Trophoblast cell (in vitro differentiated cells and primary cell): Measurements from ENCODE around the gene CEMIP.

Experiments
- DNase-seq, 2 donors: peaks; one replicate each; pipeline ENCODE4 v3.0.0-alpha.2; 2016
- H2AFZ ChIP-seq: 2 replicates; pipeline ENCODE4 v1.6.1; 2013; ENCODE audit warnings: low read length, moderate library complexity, mild to moderate bottlenecking; ENCODE audit not compliant: insufficient read depth, poor library complexity
- H2AK5ac ChIP-seq: 2 replicates; pipeline ENCODE4 v1.6.1; 2013; ENCODE audit warnings: mild to moderate bottlenecking, low read length
- H2BK120ac ChIP-seq: 2 replicates; pipeline ENCODE4 v1.6.1; 2013; ENCODE audit warnings: low read length, mild to moderate bottlenecking, moderate library complexity; ENCODE audit not compliant: insufficient read depth, poor library complexity
- H2BK12ac ChIP-seq: 2 replicates; pipeline ENCODE4 v1.6.1; 2013; ENCODE audit warnings: mild to moderate bottlenecking, low read length, moderate library complexity
- H2BK5ac ChIP-seq: 2 replicates; pipeline ENCODE4 v1.6.1; 2013; ENCODE audit warnings: low read length, low read depth, moderate library complexity, mild to moderate bottlenecking; ENCODE audit not compliant: poor library complexity
- H3K14ac ChIP-seq: 2 replicates; pipeline ENCODE4 v1.6.1; 2013; ENCODE audit warnings: mild to moderate bottlenecking, low read length
- H3K18ac ChIP-seq: 2 replicates; pipeline ENCODE4 v1.6.1; 2013; ENCODE audit warnings: mild to moderate bottlenecking, low read length
- H3K23ac ChIP-seq: 2 replicates; pipeline ENCODE4 v1.6.1; 2013; ENCODE audit warnings: low read length
- H3K27ac ChIP-seq: 2 replicates; pipeline ENCODE4 v1.5.1; 2013; ENCODE audit warnings: low read depth, mild to moderate bottlenecking, inconsistent platforms, low read length, moderate library complexity
- H3K27me3 ChIP-seq: 2 replicates; pipeline ENCODE4 v1.6.1; 2013; ENCODE audit warnings: inconsistent platforms, mild to moderate bottlenecking, low read length, moderate library complexity; ENCODE audit not compliant: insufficient read depth
- H3K36me3 ChIP-seq, 2 experiments: 1 replicate in 1 of 2; 2 replicates in 1 of 2; pipeline ENCODE4 v1.6.1; 2013; ENCODE audit warnings: low read length in 2 of 2, mild to moderate bottlenecking in 2 of 2, moderate library complexity in 1 of 2; ENCODE audit not compliant: insufficient read depth in 2 of 2, control insufficient read depth in 1 of 2
- H3K4ac ChIP-seq: 2 replicates; pipeline ENCODE4 v1.6.1; 2013; ENCODE audit warnings: low read depth, mild to moderate bottlenecking, low read length, moderate library complexity
- H3K4me1 ChIP-seq, 2 experiments: 1 replicate in 1 of 2; 2 replicates in 1 of 2; pipeline ENCODE4 v1.6.1; 2013; ENCODE audit warnings: low read length in 2 of 2, mild to moderate bottlenecking in 2 of 2, moderate library complexity in 1 of 2; ENCODE audit not compliant: insufficient read depth in 2 of 2, control insufficient read depth in 1 of 2
- H3K4me2 ChIP-seq: 2 replicates; pipeline ENCODE4 v1.6.1; 2013; ENCODE audit warnings: inconsistent platforms, mild to moderate bottlenecking, low read length, moderate library complexity
- H3K4me3 ChIP-seq: 2 replicates; pipeline ENCODE4 v1.5.1; 2013; ENCODE audit warnings: mild to moderate bottlenecking, low read depth, low read length, inconsistent platforms
- H3K79me1 ChIP-seq: one replicate; pipeline ENCODE4 v1.6.1; 2013; ENCODE audit warnings: low read length
- H3K79me2 ChIP-seq: 2 replicates; pipeline ENCODE4 v1.6.1; 2013; ENCODE audit warnings: low read length, mild to moderate bottlenecking; ENCODE audit not compliant: control insufficient read depth, insufficient read depth, poor library complexity
- H3K9ac ChIP-seq: 2 replicates; pipeline ENCODE4 v1.6.1; 2013; ENCODE audit warnings: mild to moderate bottlenecking, low read length
- H3K9me3 ChIP-seq: 2 replicates; pipeline ENCODE4 v1.6.1; 2013; ENCODE audit warnings: low read depth, mild to moderate bottlenecking, control low read depth, inconsistent platforms, low read length; ENCODE audit not compliant: insufficient read depth
- H4K12ac ChIP-seq: 2 replicates; pipeline ENCODE4 v1.6.1; 2013; ENCODE audit warnings: low read depth, mild to moderate bottlenecking, low read length, moderate library complexity
- H4K8ac ChIP-seq: 2 replicates; pipeline ENCODE4 v1.6.1; 2013; ENCODE audit warnings: low read depth, mild to moderate bottlenecking, low read length, moderate library complexity
- H4K91ac ChIP-seq: one replicate; pipeline ENCODE4 v1.6.1; 2013; ENCODE audit warnings: low read depth, mild to moderate bottlenecking, low read length, moderate library complexity
- WGBS: extraction: QIAGEN DNeasy Blood & Tissue Kit; methylation state at CpG from one replicate; pipeline ENCODE4 v1.1.7; 2013; ENCODE audit warnings: missing lambda C conversion rate; ENCODE audit not compliant: insufficient read length, insufficient coverage; ENCODE audit errors: extremely low coverage; 5-methylcytosine and 5-hydroxymethylcytosine counted together

The CEMIP gene

DNA sequence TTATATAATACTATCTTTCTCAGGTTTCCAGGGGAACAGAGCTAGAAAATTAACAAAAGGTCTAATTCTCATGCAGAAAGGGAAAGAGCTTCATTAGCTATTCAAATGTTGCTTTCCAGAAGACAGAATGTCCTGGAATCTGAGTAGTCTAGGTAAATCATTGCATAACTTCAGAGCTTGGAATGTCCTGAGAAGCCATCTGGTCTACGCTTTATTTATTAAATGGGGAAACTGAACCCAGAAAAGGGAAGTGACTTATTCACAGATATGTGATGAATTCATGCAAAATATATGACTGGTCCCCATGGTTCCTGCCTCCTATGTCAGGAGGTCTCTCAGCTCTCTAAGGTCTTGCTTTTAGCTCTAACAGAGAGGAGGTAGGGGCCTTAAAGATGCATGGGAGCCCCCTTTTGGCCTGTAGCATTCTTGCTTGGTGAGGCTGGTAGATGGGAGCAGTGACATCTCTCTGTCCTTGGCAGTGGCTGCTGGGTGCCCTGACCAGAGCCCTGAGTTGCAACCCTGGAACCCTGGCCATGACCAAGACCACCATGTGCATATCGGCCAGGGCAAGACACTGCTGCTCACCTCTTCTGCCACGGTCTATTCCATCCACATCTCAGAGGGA is 99.2 kb downstream of the CEMIP start:
- no peak overlapping the region for H3K4me3 ChIP-seq
- H3K27me3 ChIP-seq, result no peaks in the 10 kb centered on the region
- H3K14ac ChIP-seq, result no peak overlapping the region
- H3K27ac ChIP-seq, result no peak overlapping the region
- no peak overlapping the region for H4K91ac ChIP-seq
- no peak overlapping the region for H2BK12ac ChIP-seq
- H2AK5ac ChIP-seq, result no peak overlapping the region
- no peak overlapping the region for H3K4ac ChIP-seq
- H3K4me1 ChIP-seq, result peaks cover 11 to 15% of the 10 kb centered on the region in 2 experiments
- H3K9ac ChIP-seq, result no peak overlapping the region
- no peak overlapping the region for H4K12ac ChIP-seq
- H4K8ac ChIP-seq, result no peak overlapping the region
- H3K4me2 ChIP-seq, result no peak overlapping the region
- no CpG with 5 or more reads among the region's 3 CpGs for WGBS
- H3K79me1 ChIP-seq, result peaks cover 3% of the 10 kb centered on the region
- H2BK5ac ChIP-seq, result no peak overlapping the region
- peaks cover 5% of the 10 kb centered on the region for H3K9me3 ChIP-seq
- H3K23ac ChIP-seq, result no peak overlapping the region
- peak in 1 of 2 donors; percentile 53 for DNase-seq
- peaks cover 0 to 5% of the 10 kb centered on the region in 2 experiments for H3K36me3 ChIP-seq
- no peak overlapping the region for H3K18ac ChIP-seq
- H2AFZ ChIP-seq, result no peak overlapping the region
- no peak overlapping the region for H2BK120ac ChIP-seq
- no peaks in the 10 kb centered on the region for H3K79me2 ChIP-seq

DNA sequence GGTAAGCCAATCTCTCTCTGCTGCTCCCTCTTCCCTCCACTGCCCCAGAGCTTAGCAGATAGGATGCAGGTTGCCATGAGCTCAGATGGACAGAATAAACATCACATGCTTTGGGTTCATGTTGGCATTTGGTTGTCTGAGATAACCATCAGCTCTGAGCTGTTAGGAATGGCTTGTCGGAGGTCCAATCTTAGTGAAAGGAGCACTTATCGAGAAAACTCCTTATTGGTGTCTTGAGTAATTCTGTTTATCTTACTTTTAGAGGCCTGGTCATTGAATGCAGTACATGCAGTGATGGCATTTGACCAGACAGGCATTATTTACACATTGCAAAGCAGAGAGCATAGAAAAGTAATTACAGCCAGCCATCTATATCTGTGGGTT is 99.7 kb downstream of the CEMIP start:
- no peak overlapping the region for H2AK5ac ChIP-seq
- peaks cover 0 to 1% of the 10 kb centered on the region in 2 experiments for H3K36me3 ChIP-seq
- no peak overlapping the region for H2BK5ac ChIP-seq
- no peak overlapping the region for H3K4me2 ChIP-seq
- H3K9ac ChIP-seq, result no peak overlapping the region
- no peaks in the 10 kb centered on the region for H3K79me2 ChIP-seq
- no peak overlapping the region for H3K4ac ChIP-seq
- DNase-seq, result peak; percentile 69 to 93
- no peak overlapping the region for H4K12ac ChIP-seq
- no peak overlapping the region for H2AFZ ChIP-seq
- no peak overlapping the region for H3K4me3 ChIP-seq
- no peak overlapping the region for H2BK12ac ChIP-seq
- H3K4me1 ChIP-seq, result peaks cover 11 to 15% of the 10 kb centered on the region in 2 experiments
- H3K18ac ChIP-seq, result no peak overlapping the region
- no peak overlapping the region for H4K8ac ChIP-seq
- peaks cover 3% of the 10 kb centered on the region for H3K79me1 ChIP-seq
- no peak overlapping the region for H3K23ac ChIP-seq
- no peaks in the 10 kb centered on the region for H3K27me3 ChIP-seq
- H3K9me3 ChIP-seq, result peaks cover 2% of the 10 kb centered on the region
- no peak overlapping the region for H4K91ac ChIP-seq
- WGBS, result no CpG with 5 or more reads among the region's 2 CpGs
- H3K27ac ChIP-seq, result no peak overlapping the region
- no peak overlapping the region for H2BK120ac ChIP-seq
- H3K14ac ChIP-seq, result no peak overlapping the region

DNA sequence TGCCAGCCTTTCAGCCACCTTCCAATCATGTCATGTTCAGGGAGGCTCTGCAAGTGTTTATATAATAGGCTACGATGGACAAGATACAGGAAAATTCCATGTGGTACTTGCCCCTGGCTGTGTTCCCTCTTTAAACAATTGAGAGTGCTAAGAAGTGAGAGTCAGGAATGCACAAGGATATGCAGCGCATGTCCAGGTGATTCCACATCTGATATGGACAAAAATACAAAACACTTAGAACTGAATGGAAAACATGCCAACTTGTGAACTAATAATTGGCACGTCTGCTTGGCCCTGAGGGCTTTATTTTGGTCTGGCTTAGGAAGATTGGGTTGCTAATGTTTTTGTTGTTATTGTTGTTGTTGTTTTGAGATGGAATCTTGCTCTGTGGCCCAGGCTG is 100.9 kb downstream of the CEMIP start:
- Histone ChIP-seq H3K4me3 (no peak overlapping the region), H3K4ac (no peak overlapping the region), H2BK5ac (no peak overlapping the region), H3K4me2 (no peak overlapping the region), H2BK120ac (no peak overlapping the region), H3K79me1 (peaks cover 3% of the 10 kb centered on the region), H3K79me2 (no peaks in the 10 kb centered on the region), H3K9ac (no peak overlapping the region), H3K9me3 (peaks cover 2% of the 10 kb centered on the region), H2AK5ac (no peak overlapping the region), H3K4me1 (peaks cover 11 to 15% of the 10 kb centered on the region in 2 experiments), H3K23ac (no peak overlapping the region), H4K8ac (no peak overlapping the region), H4K12ac (no peak overlapping the region), H3K27ac (no peak overlapping the region), H3K14ac (no peak overlapping the region), H3K36me3 (peaks cover 0 to 1% of the 10 kb centered on the region in 2 experiments), H3K27me3 (no peaks in the 10 kb centered on the region), H2AFZ (no peak overlapping the region), H2BK12ac (no peak overlapping the region), H4K91ac (no peak overlapping the region), H3K18ac (no peak overlapping the region)
- DNase-seq, result peak; percentile 86 to 98
- no CpG with 5 or more reads among the region's 3 CpGs for WGBS

DNA sequence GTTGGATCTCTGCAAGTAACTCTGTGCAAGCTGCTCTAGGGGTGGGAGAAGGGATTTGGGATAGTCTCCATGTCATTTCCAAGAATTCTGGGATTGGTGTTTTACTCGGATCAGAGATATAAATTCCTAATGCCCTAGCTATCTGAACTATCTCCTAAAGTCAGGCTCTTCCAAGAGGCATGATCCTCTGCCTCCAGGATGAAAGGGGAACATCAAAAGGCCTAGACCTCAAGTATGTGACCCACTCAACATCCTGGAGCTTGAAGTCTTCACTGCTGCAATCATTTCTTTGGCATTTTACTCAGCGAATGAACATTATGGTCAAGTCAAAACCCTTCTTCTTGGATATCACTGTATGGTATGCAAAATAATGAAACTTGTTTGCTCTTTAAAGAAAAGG is 104.5 kb downstream of the CEMIP start:
- Histone ChIP-seq H3K14ac (no peak overlapping the region), H2AFZ (no peak overlapping the region), H3K4me1 (peaks cover 8 to 9% of the 10 kb centered on the region in 2 experiments), H3K79me1 (peaks cover 3% of the 10 kb centered on the region), H4K12ac (no peak overlapping the region), H4K91ac (no peak overlapping the region), H4K8ac (no peak overlapping the region), H2BK5ac (no peak overlapping the region), H3K79me2 (no peaks in the 10 kb centered on the region), H3K9me3 (peaks cover 4% of the 10 kb centered on the region), H2AK5ac (no peak overlapping the region), H3K4ac (no peak overlapping the region), H3K36me3 (peaks cover 0 to 4% of the 10 kb centered on the region in 2 experiments), H2BK120ac (no peak overlapping the region), H3K23ac (no peak overlapping the region), H3K4me2 (no peak overlapping the region), H3K27me3 (no peaks in the 10 kb centered on the region), H3K9ac (no peak overlapping the region), H3K18ac (no peak overlapping the region), H3K27ac (no peak overlapping the region), H3K4me3 (no peak overlapping the region), H2BK12ac (no peak overlapping the region)
- no CpG with 5 or more reads among the region's 2 CpGs for WGBS
- no peak for DNase-seq
